ENCODE data around the gene NADSYN1.
"Not testable (repeated sequence)": the region's sequence is repeated elsewhere in the genome, so short reads cannot be mapped to it uniquely, and the experiment has no call there.

Gene NADSYN1

GRCh38 chr11:71526796-71527575 is 74.0 kb downstream of the NADSYN1 start, which contains the start of gene KRTAP5-7:
TSS of gene KRTAP5-7 (plus strand) at chr11:71527267. CDS start at chr11:71527301, 34 bp downstream.
- not testable (repeated sequence) for DNase-seq (ENCODE audit: low read depth)

GRCh38 chr11:71527576-71528210 is 74.7 kb downstream of the NADSYN1 start:
- DNase-seq (ENCODE audit: low read depth): no peak

- no peak for DNase-seq (ENCODE audit: low read depth)
Measured at GRCh38 chr11:71530602-71531001, 77.6 kb downstream of the NADSYN1 start.

GRCh38 chr11:71532036-71532610 is 79.1 kb downstream of the NADSYN1 start:
- no peak for DNase-seq (ENCODE audit: low read depth)

GRCh38 chr11:71534711-71535608 is 82.0 kb downstream of the NADSYN1 start:
- DNase-seq (ENCODE audit: low read depth): not testable (repeated sequence)

GRCh38 chr11:71535825-71536224 is 82.8 kb downstream of the NADSYN1 start:
- DNase-seq (ENCODE audit: low read depth): no peak

GRCh38 chr11:71537537-71537936 is 84.5 kb downstream of the NADSYN1 start:
- DNase-seq (ENCODE audit: low read depth): no peak

GRCh38 chr11:71537977-71538665 is 85.1 kb downstream of the NADSYN1 start, which contains the start of gene KRTAP5-8:
TSS of gene KRTAP5-8 (plus strand) at chr11:71538025. CDS start at chr11:71538056, 31 bp downstream.
- not testable (repeated sequence) for DNase-seq (ENCODE audit: low read depth)

GRCh38 chr11:71538666-71538990 is 85.6 kb downstream of the NADSYN1 start:
- DNase-seq (ENCODE audit: low read depth): no peak

GRCh38 chr11:71539017-71539416 is 86.0 kb downstream of the NADSYN1 start:
- no peak for DNase-seq (ENCODE audit: low read depth)

GRCh38 chr11:71539971-71540370 is 87.0 kb downstream of the NADSYN1 start:
- DNase-seq (ENCODE audit: low read depth): not testable (repeated sequence)

GRCh38 chr11:71540521-71541304 is 87.7 kb downstream of the NADSYN1 start:
- DNase-seq (ENCODE audit: low read depth): not testable (repeated sequence)

- DNase-seq (ENCODE audit: low read depth): no peak
Measured at GRCh38 chr11:71542382-71542781, 89.4 kb downstream of the NADSYN1 start.

- DNase-seq (ENCODE audit: low read depth): no peak
Measured at GRCh38 chr11:71542879-71543777, 90.1 kb downstream of the NADSYN1 start.

- no peak for DNase-seq (ENCODE audit: low read depth)
Measured at GRCh38 chr11:71543866-71544265, 90.9 kb downstream of the NADSYN1 start.

GRCh38 chr11:71544525-71545214 is 91.7 kb downstream of the NADSYN1 start:
- no peak for DNase-seq (ENCODE audit: low read depth)

GRCh38 chr11:71545405-71545966 is 92.5 kb downstream of the NADSYN1 start:
- DNase-seq (ENCODE audit: low read depth): no peak

- DNase-seq (ENCODE audit: low read depth): no peak
Measured at GRCh38 chr11:71548120-71548519, 95.1 kb downstream of the NADSYN1 start, which contains the start of gene KRTAP5-9. TSS of gene KRTAP5-9 (plus strand) at chr11:71548420. CDS start at chr11:71548658, 238 bp downstream.

All from iris pigment epithelial cell (primary cell).